Measurements from ENCODE around the gene NFX1.

GRCh38 chr9:33388110-33388994, 98.0 kb downstream of the NFX1 start:
- TF ChIP-seq, protein P1, sequence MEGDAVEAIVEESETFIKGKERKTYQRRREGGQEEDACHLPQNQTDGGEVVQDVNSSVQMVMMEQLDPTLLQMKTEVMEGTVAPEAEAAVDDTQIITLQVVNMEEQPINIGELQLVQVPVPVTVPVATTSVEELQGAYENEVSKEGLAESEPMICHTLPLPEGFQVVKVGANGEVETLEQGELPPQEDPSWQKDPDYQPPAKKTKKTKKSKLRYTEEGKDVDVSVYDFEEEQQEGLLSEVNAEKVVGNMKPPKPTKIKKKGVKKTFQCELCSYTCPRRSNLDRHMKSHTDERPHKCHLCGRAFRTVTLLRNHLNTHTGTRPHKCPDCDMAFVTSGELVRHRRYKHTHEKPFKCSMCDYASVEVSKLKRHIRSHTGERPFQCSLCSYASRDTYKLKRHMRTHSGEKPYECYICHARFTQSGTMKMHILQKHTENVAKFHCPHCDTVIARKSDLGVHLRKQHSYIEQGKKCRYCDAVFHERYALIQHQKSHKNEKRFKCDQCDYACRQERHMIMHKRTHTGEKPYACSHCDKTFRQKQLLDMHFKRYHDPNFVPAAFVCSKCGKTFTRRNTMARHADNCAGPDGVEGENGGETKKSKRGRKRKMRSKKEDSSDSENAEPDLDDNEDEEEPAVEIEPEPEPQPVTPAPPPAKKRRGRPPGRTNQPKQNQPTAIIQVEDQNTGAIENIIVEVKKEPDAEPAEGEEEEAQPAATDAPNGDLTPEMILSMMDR (conservative IDR thresholded peaks at IDR 0.05; ENCODE audit: low read depth, low read length) = no peak
- no peak for TF ChIP-seq EZH2 (IDR thresholded peaks at IDR 0.05; ENCODE audit: borderline replicate concordance, low read depth, low read length, poor library complexity, severe bottlenecking)
